Measurements from ENCODE around the gene KRT13. TPM values are rescaled to one million over a fixed set of nuclear protein-coding genes. Genes with fewer than 3 reads are reported as not detected.

Gene KRT13
- total RNA-seq, 2 experiments from 2014 or later: not detected

DNA sequence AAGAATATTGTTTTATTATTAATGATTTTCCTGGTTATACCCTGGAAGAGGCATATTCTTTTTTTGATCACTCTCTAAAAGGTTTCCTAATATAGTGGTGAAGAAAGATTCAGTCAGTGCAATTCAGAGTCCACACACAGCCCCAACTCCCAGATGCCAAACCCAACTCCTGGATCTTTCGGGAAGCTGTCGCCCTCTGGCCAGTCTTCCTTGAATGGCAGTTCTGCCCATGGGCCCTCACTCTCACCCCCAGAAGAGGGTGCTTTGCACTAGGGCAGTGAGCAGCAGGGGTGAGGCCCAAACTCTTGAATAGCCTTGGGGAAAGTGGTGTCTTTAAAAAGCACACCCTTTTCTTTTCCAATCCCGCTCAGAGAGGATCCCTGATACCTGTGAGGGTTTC, 49.2 kb downstream of the KRT13 start:
- H3K4me3 Mint-ChIP-seq: no peak overlapping the region
- no peaks in the 10 kb centered on the region for H3K4me1 Mint-ChIP-seq
- H3K9me3 Mint-ChIP-seq (ENCODE audit: low read depth): no peaks in the 10 kb centered on the region
- CTCF ChIA-PET: no interaction called here
- ATAC-seq: no peak
- peaks cover 8% of the 10 kb centered on the region for H3K27me3 Mint-ChIP-seq
- H3K27ac Mint-ChIP-seq: no peak overlapping the region
- H3K36me3 Mint-ChIP-seq: no peaks in the 10 kb centered on the region
- no peak for DNase-seq

DNA sequence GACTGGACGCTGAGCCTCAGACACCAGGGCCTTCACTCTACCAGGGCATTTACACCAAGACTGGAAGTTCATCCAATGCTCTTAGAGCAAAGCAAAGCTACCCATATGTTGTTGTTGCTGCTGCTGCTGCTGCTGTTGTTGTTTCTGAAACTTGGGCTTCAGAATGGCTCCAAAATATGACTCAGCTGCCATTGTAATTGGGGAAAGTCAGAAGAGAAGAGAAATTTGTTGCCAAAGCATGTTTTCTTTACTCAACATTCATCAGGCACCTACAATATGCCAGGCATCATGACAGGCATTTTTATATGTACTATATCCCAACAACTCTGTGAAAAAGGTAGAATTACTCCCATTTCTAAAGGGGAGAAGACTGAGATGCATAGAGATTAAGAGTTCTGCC, 50.2 kb downstream of the KRT13 start:
- CTCF ChIA-PET: no interaction called here
- H3K4me1 Mint-ChIP-seq: no peaks in the 10 kb centered on the region
- H3K36me3 Mint-ChIP-seq: no peaks in the 10 kb centered on the region
- H3K9me3 Mint-ChIP-seq (ENCODE audit: low read depth): no peaks in the 10 kb centered on the region
- ATAC-seq: no peak
- H3K4me3 Mint-ChIP-seq: no peak overlapping the region
- H3K27me3 Mint-ChIP-seq: peaks cover 11% of the 10 kb centered on the region
- H3K27ac Mint-ChIP-seq: no peak overlapping the region
- no peak for DNase-seq

DNA sequence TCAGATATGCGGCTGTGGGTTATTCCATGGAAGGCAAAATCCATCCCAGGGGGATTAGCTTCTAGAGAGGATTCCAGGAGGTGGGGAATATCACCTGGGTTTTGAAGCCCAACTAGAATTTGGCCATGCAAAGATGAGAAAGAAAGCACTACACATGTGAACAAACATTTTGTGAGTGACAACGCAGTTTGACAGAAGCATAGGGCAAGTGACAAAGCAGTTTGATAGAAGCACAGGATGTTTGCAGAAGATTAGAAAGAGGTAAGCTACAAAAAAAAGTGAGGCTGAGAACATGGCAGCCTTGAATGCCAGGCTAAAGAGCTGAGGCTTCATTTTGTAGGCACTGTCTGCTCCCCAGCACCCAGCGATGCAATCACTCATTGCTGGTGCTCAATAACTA, 52.3 kb downstream of the KRT13 start:
- Mint-ChIP-seq H3K4me1 (no peaks in the 10 kb centered on the region), H3K36me3 (no peaks in the 10 kb centered on the region), H3K9me3 (ENCODE audit: low read depth) (no peaks in the 10 kb centered on the region), H3K4me3 (no peak overlapping the region), H3K27me3 (peaks cover 10% of the 10 kb centered on the region), H3K27ac (no peak overlapping the region)
- DNase-seq (no peak), ATAC-seq (no peak)
- CTCF ChIA-PET: no interaction called here

DNA sequence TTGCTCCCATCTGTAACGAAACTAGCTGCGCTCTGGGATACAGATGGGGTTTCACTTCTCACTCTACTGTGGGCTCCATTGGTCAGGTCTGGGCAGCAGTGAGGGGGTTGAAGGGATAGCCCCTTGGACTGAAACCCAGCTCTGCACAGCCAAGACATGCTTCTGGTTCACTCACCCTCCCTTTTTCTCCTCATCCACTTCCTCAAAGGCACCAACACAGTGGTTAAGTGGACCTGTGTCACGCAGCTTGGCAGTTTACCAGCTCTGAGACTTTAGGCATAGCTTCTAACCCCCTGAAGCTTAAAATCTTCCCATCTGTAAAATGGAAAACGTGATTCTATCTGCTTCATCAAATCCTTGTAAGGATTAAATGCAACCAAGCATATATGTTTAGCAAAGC, 53.1 kb downstream of the KRT13 start:
- no peaks in the 10 kb centered on the region for H3K9me3 Mint-ChIP-seq (ENCODE audit: low read depth)
- CTCF ChIA-PET: no interaction called here
- peaks cover 10% of the 10 kb centered on the region for H3K27me3 Mint-ChIP-seq
- no peaks in the 10 kb centered on the region for H3K36me3 Mint-ChIP-seq
- DNase-seq (no peak), ATAC-seq (no peak)
- no peak overlapping the region for H3K27ac Mint-ChIP-seq
- no peak overlapping the region for H3K4me3 Mint-ChIP-seq
- H3K4me1 Mint-ChIP-seq: no peaks in the 10 kb centered on the region

DNA sequence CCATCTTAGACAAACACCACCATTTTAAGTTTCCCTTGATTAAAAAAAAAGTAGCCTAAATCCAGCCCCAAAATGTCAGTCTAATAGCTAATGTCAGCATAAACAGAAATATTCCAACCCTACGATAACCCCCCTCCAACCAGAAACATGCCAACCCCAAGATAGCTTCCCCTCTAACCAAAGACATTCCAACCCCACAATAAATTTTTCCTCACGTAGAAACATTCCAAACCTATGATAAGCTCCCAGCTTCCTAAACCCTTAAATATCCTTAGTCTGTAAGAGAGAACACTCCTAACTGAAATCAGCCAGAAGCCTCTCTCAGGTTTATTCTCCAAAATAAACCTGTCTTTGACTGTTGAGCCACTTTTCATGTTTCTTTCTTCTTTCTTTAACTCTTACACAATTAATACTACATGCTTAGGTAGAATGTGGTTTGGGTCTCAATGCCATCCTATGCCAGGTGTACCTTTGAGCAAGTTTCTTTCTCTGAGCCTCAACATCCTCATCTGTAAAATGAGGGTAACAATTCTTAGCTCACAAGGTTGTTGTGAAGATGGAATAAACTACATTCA, 54.2 kb downstream of the KRT13 start:
- H3K4me1 Mint-ChIP-seq: no peaks in the 10 kb centered on the region
- H3K9me3 Mint-ChIP-seq (ENCODE audit: low read depth): no peaks in the 10 kb centered on the region
- ATAC-seq (no peak), DNase-seq (no peak)
- CTCF ChIA-PET: interaction anchor here (1.1 kb wide), 1 partner anchor 197 kb away, joined by 3 read pairs; no protein-coding TSS in a partner anchor
- H3K4me3 Mint-ChIP-seq: no peak overlapping the region
- H3K27ac Mint-ChIP-seq: no peak overlapping the region
- H3K36me3 Mint-ChIP-seq: no peaks in the 10 kb centered on the region
- H3K27me3 Mint-ChIP-seq: peaks cover 10% of the 10 kb centered on the region

Small RNAs within 50 kb of the gene (microRNA-seq; reads per million reads assigned to microRNA genes)
- not detected for gene MIR6510

Other genes with a start within 250 kb of the KRT13 start
- not detected for gene KRTAP9-6, start 240.2 kb downstream of the KRT13 start, total RNA-seq
- not detected for gene KRTAP9-7, start 229.9 kb downstream of the KRT13 start, total RNA-seq
- gene KRTAP29-1, start 202.8 kb downstream of the KRT13 start, total RNA-seq: not detected
- gene KRTAP16-1, start 196.3 kb downstream of the KRT13 start, total RNA-seq: not detected
- not detected for gene KRTAP17-1, start 189.9 kb downstream of the KRT13 start, total RNA-seq
- not detected for gene KRT33A, start 154.8 kb downstream of the KRT13 start, total RNA-seq
- gene KRT33B, start 135.8 kb downstream of the KRT13 start, total RNA-seq: not detected
- gene KRT34, start 123.3 kb downstream of the KRT13 start, total RNA-seq: not detected
- gene KRT31, start 108.0 kb downstream of the KRT13 start, total RNA-seq: not detected
- gene KRT37, start 81.0 kb downstream of the KRT13 start, total RNA-seq: not detected
- not detected for gene KRT38, start 64.6 kb downstream of the KRT13 start, total RNA-seq
- not detected for gene KRT32, start 38.2 kb downstream of the KRT13 start, total RNA-seq
- not detected for gene KRT35, start 24.5 kb downstream of the KRT13 start, total RNA-seq
- gene KRT36, start 15.7 kb downstream of the KRT13 start, total RNA-seq: not detected
- gene KRT15, start 13.3 kb upstream of the KRT13 start, total RNA-seq: not detected
- gene KRT19, start 22.7 kb upstream of the KRT13 start, total RNA-seq: not detected
- not detected for gene KRT9, start 66.4 kb upstream of the KRT13 start, total RNA-seq
- gene KRT14, start 81.3 kb upstream of the KRT13 start, total RNA-seq: not detected
- gene KRT16, start 107.2 kb upstream of the KRT13 start, total RNA-seq: not detected
- gene KRT17, start 119.0 kb upstream of the KRT13 start, total RNA-seq: under 1 TPM in 1 of 2 experiments, not detected in 1; 0.80 TPM
- gene EIF1, start 183.3 kb upstream of the KRT13 start, total RNA-seq: 100 to 1,000 TPM; 593 to 900 TPM
- gene GAST, start 206.7 kb upstream of the KRT13 start, total RNA-seq: not detected
- gene HAP1, start 229.0 kb upstream of the KRT13 start, total RNA-seq: under 1 TPM; 0.15 to 0.19 TPM